AG20443 (cell line): ENCODE measurements around the gene MAPKAPK3.

Experiments
- DNase-seq: peaks from one replicate; pipeline ENCODE4 v3.0.0; 2012; ENCODE audit warnings: low spot score, mixed read lengths

MAPKAPK3 gene

GRCh38 chr3:50627407-50628051, 10.6 kb downstream of the MAPKAPK3 start:
- DNase-seq = peak; percentile 79

- no peak for DNase-seq
Observed at GRCh38 chr3:50628601-50629000, 11.7 kb downstream of the MAPKAPK3 start.

- DNase-seq = no peak
Observed at GRCh38 chr3:50630394-50630793, 13.4 kb downstream of the MAPKAPK3 start.

- no peak for DNase-seq
Observed at GRCh38 chr3:50630877-50631276, 13.9 kb downstream of the MAPKAPK3 start.

GRCh38 chr3:50632450-50632849, 15.5 kb downstream of the MAPKAPK3 start:
- no peak for DNase-seq

GRCh38 chr3:50633230-50633790, 16.4 kb downstream of the MAPKAPK3 start:
- DNase-seq = no peak

GRCh38 chr3:50635066-50635465, 18.1 kb downstream of the MAPKAPK3 start:
- DNase-seq = no peak

GRCh38 chr3:50637011-50637410, 20.1 kb downstream of the MAPKAPK3 start:
- no peak for DNase-seq

GRCh38 chr3:50637945-50638344, 21.0 kb downstream of the MAPKAPK3 start:
- no peak for DNase-seq

GRCh38 chr3:50639055-50639494, 22.1 kb downstream of the MAPKAPK3 start:
- peak; percentile 91 for DNase-seq

- no peak for DNase-seq
Observed at GRCh38 chr3:50642382-50642781, 25.4 kb downstream of the MAPKAPK3 start.

GRCh38 chr3:50644561-50644960, 27.6 kb downstream of the MAPKAPK3 start:
- no peak for DNase-seq

GRCh38 chr3:50645378-50645777, 28.4 kb downstream of the MAPKAPK3 start:
- DNase-seq = no peak

GRCh38 chr3:50648313-50648712, 31.4 kb downstream of the MAPKAPK3 start:
- no peak for DNase-seq

- DNase-seq = no peak
Observed at GRCh38 chr3:50648944-50649343, 32.0 kb downstream of the MAPKAPK3 start.

GRCh38 chr3:50649451-50649931, 32.5 kb downstream of the MAPKAPK3 start:
- DNase-seq = no peak

- no peak for DNase-seq
Observed at GRCh38 chr3:50650018-50650417, 33.1 kb downstream of the MAPKAPK3 start.

GRCh38 chr3:50651445-50651844, 34.5 kb downstream of the MAPKAPK3 start:
- no peak for DNase-seq

- DNase-seq = no peak
Observed at GRCh38 chr3:50651920-50652529, 35.1 kb downstream of the MAPKAPK3 start.

- DNase-seq = no peak
Observed at GRCh38 chr3:50652709-50653108, 35.8 kb downstream of the MAPKAPK3 start.

GRCh38 chr3:50653937-50654595, 37.1 kb downstream of the MAPKAPK3 start:
- no peak for DNase-seq

- no peak for DNase-seq
Observed at GRCh38 chr3:50655009-50655830, 38.3 kb downstream of the MAPKAPK3 start.
